PC-3 (cell line): ENCODE measurements around the gene FBXW7. TPM values are rescaled to one million over a fixed set of nuclear protein-coding genes. Genes with fewer than 3 reads are reported as not detected.

Source experiments
- ATAC-seq: fragments of 200-7000 bp; cut with Tn5 transposase; 2 replicates; pipeline ENCODE4 v1.9.1; 2020; ENCODE audit warnings: mild to moderate bottlenecking, moderate library complexity
- BruUV-seq: library from RNA; stranded (reverse); fragments of 400-500 nt; replicated peaks from 2 replicates; lab custom pipeline; 2021; lab: Mats Ljungman, UMichigan
- CTCF ChIA-PET: fragments of 300-600 bp; sonication (Branson Sonifier 250); formaldehyde crosslinking; loops from one replicate; lab custom pipeline; 2022; ENCODE audit warnings: antibody characterized with exemption; lab: Charles Lee
- POLR2A ChIA-PET: fragments of 300-600 bp; sonication (Branson Sonifier 250); formaldehyde crosslinking; loops from one replicate; lab custom pipeline; 2022; ENCODE audit warnings: antibody characterized with exemption; ENCODE audit not compliant: unreplicated experiment; lab: Charles Lee
- DNase-seq: peaks from one replicate; pipeline ENCODE4 v3.0.0-alpha.2; 2015
- H2AFZ ChIP-seq: fragments of 300-600 bp; sonication (generic); 2 replicates; pipeline ENCODE4 v1.6.0; 2016; ENCODE audit warnings: antibody characterized with exemption, low read length
- H3F3A ChIP-seq: fragments of 300-600 bp; sonication (generic); one replicate; pipeline ENCODE4 v1.6.0; 2017; ENCODE audit warnings: antibody characterized with exemption, low read length, control low read depth, mild to moderate bottlenecking; ENCODE audit not compliant: unreplicated experiment
- H3K27ac ChIP-seq: fragments of 300-600 bp; sonication (generic); 2 replicates; pipeline ENCODE4 v1.5.1; 2016; ENCODE audit warnings: mild to moderate bottlenecking, low read length
- H3K27me3 ChIP-seq: fragments of 300-600 bp; sonication (generic); 2 replicates; pipeline ENCODE4 v1.6.1; 2016; ENCODE audit warnings: low read length, mixed read lengths
- H3K36me3 ChIP-seq: fragments of 300-600 bp; sonication (generic); 2 replicates; pipeline ENCODE4 v1.6.1; 2016; ENCODE audit warnings: low read depth, mixed run types, low read length, mixed read lengths
- H3K4me1 ChIP-seq: fragments of 300-600 bp; sonication (generic); 2 replicates; pipeline ENCODE4 v1.5.1; 2016; ENCODE audit warnings: low read length; ENCODE audit not compliant: insufficient read depth
- H3K4me2 ChIP-seq: fragments of 300-600 bp; sonication (generic); 2 replicates; pipeline ENCODE4 v1.6.0; 2016; ENCODE audit warnings: low read length
- H3K4me3 ChIP-seq: fragments of 300-600 bp; sonication (generic); 2 replicates; pipeline ENCODE4 v1.5.1; 2016; ENCODE audit warnings: mild to moderate bottlenecking, low read length, mixed read lengths
- H3K79me2 ChIP-seq: fragments of 300-600 bp; sonication (generic); 2 replicates; pipeline ENCODE4 v1.6.1; 2017; ENCODE audit warnings: low read length, mixed read lengths
- H3K9ac ChIP-seq: fragments of 300-600 bp; sonication (generic); 2 replicates; pipeline ENCODE4 v1.6.0; 2016; ENCODE audit warnings: mild to moderate bottlenecking, low read length
- H3K9me2 ChIP-seq: fragments of 300-600 bp; sonication (generic); replicated peaks from 2 replicates; pipeline ENCODE4 v1.6.1; 2016; ENCODE audit warnings: mixed run types, low read length, mixed read lengths
- H3K9me3 ChIP-seq: fragments of 300-600 bp; sonication (generic); 2 replicates; pipeline ENCODE4 v1.6.1; 2016; ENCODE audit warnings: low read length, mixed read lengths
- H4K20me1 ChIP-seq: fragments of 300-600 bp; sonication (generic); 2 replicates; pipeline ENCODE4 v1.6.1; 2016; ENCODE audit warnings: low read length, mixed read lengths
- CTCF ChIP-seq: fragments of 300-600 bp; sonication (generic); conservative IDR thresholded peaks from 2 replicates; pipeline ENCODE4 v1.5.1; 2017; ENCODE audit warnings: antibody characterized with exemption, low read depth, mild to moderate bottlenecking, low read length
- EZH2 ChIP-seq: fragments of 300-600 bp; sonication (generic); IDR thresholded peaks from one replicate; pipeline ENCODE4 v1.6.1; 2017; ENCODE audit warnings: antibody characterized with exemption, mild to moderate bottlenecking, low read length; ENCODE audit not compliant: unreplicated experiment
- EZH2phosphoT487 ChIP-seq: fragments of 300-600 bp; sonication (generic); IDR thresholded peaks from 2 replicates; pipeline ENCODE4 v1.6.1; 2018; ENCODE audit warnings: mild to moderate bottlenecking, antibody characterized with exemption, low read length, borderline replicate concordance
- intact Hi-C: fragments of 100-400 bp; cut with micrococcal nuclease; formaldehyde crosslinking; loops from 2 replicates; pipeline ENCODE4 v1.9.0; 2023
- total RNA-seq: library from RNA; depleted of rRNA; stranded (reverse); fragments of >200 nt; gene quantifications from 2 replicates; pipeline ENCODE4 v1.2.3, GENCODE V29; 2014

Gene FBXW7
- total RNA-seq, 1 experiment from 2014 or later, result 24.3 TPM

GRCh38 chr4:152293527-152293926 is 242.4 kb downstream of the FBXW7 start:
- H3K4me3 ChIP-seq, result no peak overlapping the region
- H3K9ac ChIP-seq, result no peak overlapping the region
- no peaks in the 10 kb centered on the region for H3K4me1 ChIP-seq
- H4K20me1 ChIP-seq, result no peaks in the 10 kb centered on the region
- no peaks in the 10 kb centered on the region for H3K9me2 ChIP-seq
- no peaks in the 10 kb centered on the region for H3K36me3 ChIP-seq
- no TSS peak for BruUV-seq
- no peaks in the 10 kb centered on the region for H3K9me3 ChIP-seq
- ChIA-PET POLR2A (no interaction called here), CTCF (no interaction called here)
- no peak overlapping the region for H2AFZ ChIP-seq
- DNase-seq (no peak), ATAC-seq (no peak)
- H3F3A ChIP-seq, result no peaks in the 10 kb centered on the region
- no peaks in the 10 kb centered on the region for H3K79me2 ChIP-seq
- TF ChIP-seq CTCF (no peak), EZH2phosphoT487 (no peak), EZH2 (no peak)
- H3K27ac ChIP-seq, result no peak overlapping the region
- intact Hi-C loops, result no loop called here
- no peak overlapping the region for H3K4me2 ChIP-seq
- H3K27me3 ChIP-seq, result no peaks in the 10 kb centered on the region

GRCh38 chr4:152290366-152290921 is 245.4 kb downstream of the FBXW7 start:
- DNase-seq (no peak), ATAC-seq (no peak)
- no peak overlapping the region for H3K4me2 ChIP-seq
- ChIA-PET CTCF (no interaction called here), POLR2A (no interaction called here)
- intact Hi-C loops, result no loop called here
- H3K9ac ChIP-seq, result no peak overlapping the region
- H3K27me3 ChIP-seq, result no peaks in the 10 kb centered on the region
- TF ChIP-seq EZH2 (no peak), EZH2phosphoT487 (no peak), CTCF (no peak)
- no peaks in the 10 kb centered on the region for H3K4me1 ChIP-seq
- BruUV-seq, result no TSS peak
- H3F3A ChIP-seq, result no peaks in the 10 kb centered on the region
- H3K36me3 ChIP-seq, result no peaks in the 10 kb centered on the region
- H3K9me3 ChIP-seq, result no peaks in the 10 kb centered on the region
- no peaks in the 10 kb centered on the region for H3K9me2 ChIP-seq
- H3K4me3 ChIP-seq, result no peak overlapping the region
- H2AFZ ChIP-seq, result no peak overlapping the region
- H3K79me2 ChIP-seq, result no peaks in the 10 kb centered on the region
- no peaks in the 10 kb centered on the region for H4K20me1 ChIP-seq
- H3K27ac ChIP-seq, result no peak overlapping the region

- ChIA-PET CTCF (no interaction called here), POLR2A (no interaction called here)
- TF ChIP-seq EZH2phosphoT487 (no peak), CTCF (no peak), EZH2 (no peak)
- Histone ChIP-seq H3K4me3 (no peak overlapping the region), H3K79me2 (no peaks in the 10 kb centered on the region), H3K9ac (no peak overlapping the region), H3K4me1 (no peaks in the 10 kb centered on the region), H2AFZ (no peak overlapping the region), H3K4me2 (no peak overlapping the region), H3K27ac (no peak overlapping the region), H3K9me2 (no peaks in the 10 kb centered on the region), H3F3A (no peaks in the 10 kb centered on the region), H3K9me3 (no peaks in the 10 kb centered on the region), H4K20me1 (no peaks in the 10 kb centered on the region), H3K36me3 (no peaks in the 10 kb centered on the region), H3K27me3 (no peaks in the 10 kb centered on the region)
- intact Hi-C loops, result no loop called here
- no peak for DNase-seq
- no TSS peak for BruUV-seq
- ATAC-seq, result no peak
Measured at GRCh38 chr4:152289941-152290340, 246.0 kb downstream of the FBXW7 start.
